ENCODE data around the gene DPRX. TPM values are rescaled to one million over a fixed set of nuclear protein-coding genes. Genes with fewer than 3 reads are reported as not detected.

DPRX gene
- total RNA-seq, 2 experiments from 2014 or later = not detected

GRCh38 chr19:53639471-53639870 lies 7.7 kb downstream of the DPRX start:
- no peaks in the 10 kb centered on the region for H3K79me2 ChIP-seq (ENCODE audit: insufficient read depth, low read depth, low read length)
- BruUV-seq (replicated peaks) = no TSS peak
- no peaks in the 10 kb centered on the region for H3K36me3 ChIP-seq (ENCODE audit: insufficient read depth, low read length)
- intact Hi-C loops (cut with micrococcal nuclease; ENCODE audit: unreplicated experiment) = no loop called here
- ChIA-PET POLR2A (no interaction called here), CTCF (ENCODE audit: unreplicated experiment) (no interaction called here)
- H3K9me2 ChIP-seq (ENCODE audit: insufficient read depth, low read length) = no peaks in the 10 kb centered on the region
- TF ChIP-seq EZH2phosphoT487 (IDR thresholded peaks at IDR 0.05; ENCODE audit: borderline replicate concordance, low read depth, low read length) = no peak
- no peak for TF ChIP-seq CTCF (conservative IDR thresholded peaks at IDR 0.05; ENCODE audit: low read length)
- no peak overlapping the region for H3K4me2 ChIP-seq (ENCODE audit: low read length)
- no peaks in the 10 kb centered on the region for H3K4me1 ChIP-seq (ENCODE audit: insufficient read depth, low read length, poor library complexity, severe bottlenecking)
- H3K27ac ChIP-seq (ENCODE audit: low read depth, low read length, poor library complexity, severe bottlenecking) = no peak overlapping the region
- no peaks in the 10 kb centered on the region for H4K20me1 ChIP-seq (ENCODE audit: insufficient read depth, low read length)
- no peaks in the 10 kb centered on the region for H3K9me3 ChIP-seq (ENCODE audit: low read length)
- no peak overlapping the region for H2AFZ ChIP-seq (ENCODE audit: low read length)
- no peak for DNase-seq (ENCODE audit: low spot score)
- no peak overlapping the region for H3K4me3 ChIP-seq (ENCODE audit: low read depth, low read length, poor library complexity, severe bottlenecking)

GRCh38 chr19:53642381-53643099 lies 10.7 kb downstream of the DPRX start:
- Histone ChIP-seq H3K79me2 (ENCODE audit: insufficient read depth, low read depth, low read length) (no peaks in the 10 kb centered on the region), H3K4me2 (ENCODE audit: low read length) (no peak overlapping the region), H3K27ac (ENCODE audit: low read depth, low read length, poor library complexity, severe bottlenecking) (no peak overlapping the region), H3K9me2 (ENCODE audit: insufficient read depth, low read length) (no peaks in the 10 kb centered on the region), H3K9me3 (ENCODE audit: low read length) (no peaks in the 10 kb centered on the region), H3K4me3 (ENCODE audit: low read depth, low read length, poor library complexity, severe bottlenecking) (no peak overlapping the region), H2AFZ (ENCODE audit: low read length) (no peak overlapping the region), H3K36me3 (ENCODE audit: insufficient read depth, low read length) (no peaks in the 10 kb centered on the region), H4K20me1 (ENCODE audit: insufficient read depth, low read length) (no peaks in the 10 kb centered on the region), H3K4me1 (ENCODE audit: insufficient read depth, low read length, poor library complexity, severe bottlenecking) (no peaks in the 10 kb centered on the region)
- BruUV-seq (replicated peaks) = no TSS peak
- intact Hi-C loops (cut with micrococcal nuclease; ENCODE audit: unreplicated experiment) = no loop called here
- no peak for DNase-seq (ENCODE audit: low spot score)
- POLR2A ChIA-PET = no interaction called here
- CTCF ChIA-PET (ENCODE audit: unreplicated experiment) = no interaction called here
- TF ChIP-seq EZH2phosphoT487 (IDR thresholded peaks at IDR 0.05; ENCODE audit: borderline replicate concordance, low read depth, low read length) = no peak
- no peak for TF ChIP-seq CTCF (conservative IDR thresholded peaks at IDR 0.05; ENCODE audit: low read length)

GRCh38 chr19:53644061-53644816 lies 12.4 kb downstream of the DPRX start:
- H3K4me2 ChIP-seq (ENCODE audit: low read length) = no peak overlapping the region
- no peaks in the 10 kb centered on the region for H4K20me1 ChIP-seq (ENCODE audit: insufficient read depth, low read length)
- no peak overlapping the region for H3K27ac ChIP-seq (ENCODE audit: low read depth, low read length, poor library complexity, severe bottlenecking)
- no peak for DNase-seq (ENCODE audit: low spot score)
- no TSS peak for BruUV-seq (replicated peaks)
- no peaks in the 10 kb centered on the region for H3K36me3 ChIP-seq (ENCODE audit: insufficient read depth, low read length)
- ChIA-PET CTCF (ENCODE audit: unreplicated experiment) (no interaction called here), POLR2A (no interaction called here)
- H3K79me2 ChIP-seq (ENCODE audit: insufficient read depth, low read depth, low read length) = no peaks in the 10 kb centered on the region
- H3K4me1 ChIP-seq (ENCODE audit: insufficient read depth, low read length, poor library complexity, severe bottlenecking) = no peaks in the 10 kb centered on the region
- H3K4me3 ChIP-seq (ENCODE audit: low read depth, low read length, poor library complexity, severe bottlenecking) = no peak overlapping the region
- H3K9me2 ChIP-seq (ENCODE audit: insufficient read depth, low read length) = no peaks in the 10 kb centered on the region
- no peaks in the 10 kb centered on the region for H3K9me3 ChIP-seq (ENCODE audit: low read length)
- TF ChIP-seq CTCF (conservative IDR thresholded peaks at IDR 0.05; ENCODE audit: low read length) (no peak), EZH2phosphoT487 (IDR thresholded peaks at IDR 0.05; ENCODE audit: borderline replicate concordance, low read depth, low read length) (no peak)
- intact Hi-C loops (cut with micrococcal nuclease; ENCODE audit: unreplicated experiment) = no loop called here
- no peak overlapping the region for H2AFZ ChIP-seq (ENCODE audit: low read length)
